Chondrocyte (in vitro differentiated cells): ENCODE results near the gene MAP2K5. TPM values are rescaled to one million over a fixed set of nuclear protein-coding genes. Genes with fewer than 3 reads are reported as not detected.

ENCODE experiments used
- DNase-seq: peaks from one replicate; pipeline ENCODE4 v3.0.0; 2021; ENCODE audit warnings: mixed read lengths, low spot score
- H3K27ac Mint-ChIP-seq: one replicate; pipeline ENCODE4 v1.8.0; 2021; ENCODE audit warnings: mild to moderate bottlenecking, moderate library complexity, mixed read lengths; ENCODE audit not compliant: unreplicated experiment
- H3K27me3 Mint-ChIP-seq: 2 replicates; pipeline ENCODE4 v1.8.0; 2021; ENCODE audit warnings: low read depth, mixed read lengths
- H3K36me3 Mint-ChIP-seq: 2 replicates; pipeline ENCODE4 v1.8.0; 2021; ENCODE audit warnings: low read depth, mixed read lengths
- H3K4me1 Mint-ChIP-seq: 2 replicates; pipeline ENCODE4 v1.8.0; 2021; ENCODE audit warnings: low read depth, mild to moderate bottlenecking, mixed read lengths
- H3K4me3 Mint-ChIP-seq: one replicate; pipeline ENCODE4 v1.8.0; 2021; ENCODE audit warnings: mild to moderate bottlenecking, moderate library complexity, mixed read lengths; ENCODE audit not compliant: unreplicated experiment
- H3K9me3 Mint-ChIP-seq: 2 replicates; pipeline ENCODE4 v1.8.0; 2021; ENCODE audit warnings: low read depth, mixed read lengths
- CTCF ChIP-seq: fragments of 200-600 bp; sonication (generic); IDR thresholded peaks from 2 replicates; pipeline ENCODE4 v1.5.0; 2021; ENCODE audit warnings: antibody characterized with exemption, mild to moderate bottlenecking, moderate library complexity
- total RNA-seq: library from RNA; stranded (reverse); gene quantifications from 3 replicates; pipeline ENCODE4 v1.2.1, GENCODE V29; 2021

The MAP2K5 gene
- total RNA-seq, 1 donor from 2014 or later = 14.0 TPM

- TF ChIP-seq CTCF = no peak
- Mint-ChIP-seq H3K36me3 (peaks cover 7% of the 10 kb centered on the region), H3K27me3 (no peaks in the 10 kb centered on the region), H3K27ac (no peak overlapping the region), H3K9me3 (no peaks in the 10 kb centered on the region), H3K4me1 (no peaks in the 10 kb centered on the region), H3K4me3 (no peak overlapping the region)
- DNase-seq = no peak
Observed at GRCh38 chr15:67786646-67787045, 244.1 kb downstream of the MAP2K5 start.

DNA sequence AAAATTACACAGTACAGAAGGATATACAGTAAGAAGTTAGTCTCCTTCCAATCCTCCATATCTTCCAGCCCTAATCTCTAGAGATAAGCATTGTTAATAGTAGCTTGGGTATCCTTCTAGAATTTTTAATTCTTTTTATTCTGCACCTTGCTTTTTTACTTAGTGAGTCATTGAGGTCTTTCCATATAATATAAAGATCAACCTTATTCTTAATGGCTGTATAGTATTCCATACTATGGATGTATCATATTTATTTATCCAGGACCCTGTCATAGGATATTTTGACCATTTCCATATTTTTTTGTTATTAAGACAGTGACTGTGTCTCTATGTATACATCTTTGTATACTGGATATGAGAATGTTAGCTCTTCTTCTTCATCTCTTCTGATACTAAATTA is 246.5 kb downstream of the MAP2K5 start:
- H3K9me3 Mint-ChIP-seq = no peaks in the 10 kb centered on the region
- no peak overlapping the region for H3K4me3 Mint-ChIP-seq
- H3K4me1 Mint-ChIP-seq = peaks cover 6% of the 10 kb centered on the region
- H3K27ac Mint-ChIP-seq = no peak overlapping the region
- DNase-seq = no peak
- no peaks in the 10 kb centered on the region for H3K27me3 Mint-ChIP-seq
- no peak for TF ChIP-seq CTCF
- H3K36me3 Mint-ChIP-seq = peaks cover 3% of the 10 kb centered on the region

GRCh38 chr15:67790610-67791319 is 248.3 kb downstream of the MAP2K5 start:
- Mint-ChIP-seq H3K4me1 (peaks cover 6% of the 10 kb centered on the region), H3K9me3 (peaks cover 14% of the 10 kb centered on the region), H3K4me3 (no peak overlapping the region), H3K36me3 (peaks cover 11% of the 10 kb centered on the region), H3K27ac (no peak overlapping the region), H3K27me3 (no peaks in the 10 kb centered on the region)
- DNase-seq = no peak
- no peak for TF ChIP-seq CTCF

DNA sequence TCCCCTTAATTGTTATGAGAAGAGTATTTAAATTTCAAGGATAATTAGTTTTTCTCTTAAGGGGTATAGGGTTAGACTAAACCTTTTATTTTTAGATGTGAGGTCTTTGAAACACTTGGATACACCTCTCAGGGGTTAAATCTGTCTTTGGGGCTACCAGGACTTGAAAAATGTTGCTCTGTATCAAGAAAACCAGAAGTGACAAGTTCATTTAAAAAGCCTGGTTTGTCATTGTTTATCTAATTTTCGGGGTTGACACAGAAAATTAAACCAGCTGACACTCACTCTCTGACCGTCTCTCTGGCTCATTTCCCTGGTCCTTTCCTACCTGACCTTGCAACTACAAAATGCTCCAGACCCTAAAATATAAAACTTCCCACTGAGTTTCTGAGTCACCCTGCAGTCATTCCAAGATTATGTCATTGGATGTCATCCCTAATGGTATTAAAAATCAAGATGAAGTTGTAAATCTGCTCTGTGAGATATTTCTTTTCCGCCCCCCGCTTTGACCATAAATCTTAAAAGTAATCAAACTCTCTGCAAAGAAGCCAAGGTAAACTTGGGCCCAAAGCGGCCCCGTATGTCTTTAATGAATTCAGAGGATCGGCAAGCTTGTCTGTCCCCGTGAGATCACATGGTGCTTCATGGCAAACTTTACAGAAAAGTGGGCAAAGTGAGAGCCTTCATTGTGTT is 249.9 kb downstream of the MAP2K5 start:
- H3K27ac Mint-ChIP-seq = no peak overlapping the region

More for the DNA sequence above, 249.9 kb downstream of the MAP2K5 start:
- Mint-ChIP-seq H3K36me3 (peaks cover 13% of the 10 kb centered on the region), H3K4me3 (no peak overlapping the region), H3K27me3 (no peaks in the 10 kb centered on the region), H3K4me1 (peaks cover 15% of the 10 kb centered on the region), H3K9me3 (peaks cover 19% of the 10 kb centered on the region)
- no peak for TF ChIP-seq CTCF
- no peak for DNase-seq
